ENCODE data around the gene KCTD1.

- TF ChIP-seq CTCF (IDR thresholded peaks at IDR 0.05; ENCODE audit: poor library complexity, severe bottlenecking), result no peak
- no peak for TF ChIP-seq EP300 (conservative IDR thresholded peaks at IDR 0.05; ENCODE audit: poor library complexity, severe bottlenecking)
- TF ChIP-seq POLR2AphosphoS5 (IDR thresholded peaks at IDR 0.05), result no peak
- TF ChIP-seq TAF1 (IDR thresholded peaks at IDR 0.05; ENCODE audit: low read depth), result no peak
- TF ChIP-seq EZH2 (IDR thresholded peaks at IDR 0.05; ENCODE audit: borderline replicate concordance, insufficient read depth, low read length, poor library complexity, severe bottlenecking), result no peak
- TF ChIP-seq MXI1 (conservative IDR thresholded peaks at IDR 0.05; ENCODE audit: poor library complexity, severe bottlenecking), result no peak
- TF ChIP-seq REST (IDR thresholded peaks at IDR 0.05; ENCODE audit: borderline replicate concordance), result no peak
Measured at GRCh38 chr18:26502823-26503222, 45.5 kb downstream of the KCTD1 start.
